Keratinocyte (primary cell): ENCODE measurements around the gene GNAL.
A peak's percentile ranks its signal among the peaks of the same experiment; 100 is the strongest.

ENCODE experiments used
- EZH2 ChIP-seq: IDR thresholded peaks from one replicate; pipeline ENCODE4 v1.6.1; 2012; ENCODE audit warnings: inconsistent platforms, mild to moderate bottlenecking, low read length, moderate library complexity
- TF ChIP-seq, protein P1 (sequence below), 3 experiments: IDR thresholded peaks in 1 of 3; conservative IDR thresholded peaks in 1 of 3; optimal IDR thresholded peaks in 1 of 3; 2 replicates in 2 of 3; 3 replicates in 1 of 3; pipeline versions ENCODE3 to v1.5.1; 2011; ENCODE audit warnings: low read length in 3 of 3, mild to moderate bottlenecking in 3 of 3, moderate library complexity in 2 of 3, control low read depth in 1 of 3, inconsistent platforms in 1 of 3; ENCODE audit not compliant: insufficient read depth in 2 of 3; ENCODE audit errors: extremely low read depth in 1 of 3

DNA sequence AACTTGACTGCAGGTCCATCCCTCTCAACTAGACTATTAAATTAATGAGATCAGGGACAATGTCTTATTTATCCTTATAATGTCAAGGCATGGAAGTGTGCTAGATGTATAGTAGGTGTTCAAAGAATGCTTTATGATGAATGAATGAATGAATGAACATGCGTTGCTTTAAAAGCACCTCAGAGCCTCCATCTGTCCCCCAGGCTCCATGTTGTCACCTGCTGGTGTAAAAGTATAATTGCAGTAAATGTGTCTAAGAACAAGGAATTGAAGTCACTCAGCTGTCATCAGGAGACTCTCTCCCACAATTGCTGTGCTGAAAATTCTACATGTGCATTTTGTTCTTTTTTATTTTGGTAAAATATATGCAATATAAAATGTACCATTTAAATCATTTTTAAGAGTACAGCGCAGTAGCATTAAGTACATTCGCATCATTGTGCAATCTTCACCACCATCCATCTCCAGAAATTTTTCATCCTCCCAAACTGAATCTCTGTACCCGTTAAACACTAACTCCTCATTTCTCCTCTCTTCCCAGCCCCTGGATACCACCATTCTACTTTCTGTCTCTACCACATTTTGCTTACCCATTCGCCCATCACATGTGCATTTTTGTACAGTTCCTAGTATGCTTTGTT is 52.6 kb downstream of the GNAL start:
- TF ChIP-seq, protein P1, sequence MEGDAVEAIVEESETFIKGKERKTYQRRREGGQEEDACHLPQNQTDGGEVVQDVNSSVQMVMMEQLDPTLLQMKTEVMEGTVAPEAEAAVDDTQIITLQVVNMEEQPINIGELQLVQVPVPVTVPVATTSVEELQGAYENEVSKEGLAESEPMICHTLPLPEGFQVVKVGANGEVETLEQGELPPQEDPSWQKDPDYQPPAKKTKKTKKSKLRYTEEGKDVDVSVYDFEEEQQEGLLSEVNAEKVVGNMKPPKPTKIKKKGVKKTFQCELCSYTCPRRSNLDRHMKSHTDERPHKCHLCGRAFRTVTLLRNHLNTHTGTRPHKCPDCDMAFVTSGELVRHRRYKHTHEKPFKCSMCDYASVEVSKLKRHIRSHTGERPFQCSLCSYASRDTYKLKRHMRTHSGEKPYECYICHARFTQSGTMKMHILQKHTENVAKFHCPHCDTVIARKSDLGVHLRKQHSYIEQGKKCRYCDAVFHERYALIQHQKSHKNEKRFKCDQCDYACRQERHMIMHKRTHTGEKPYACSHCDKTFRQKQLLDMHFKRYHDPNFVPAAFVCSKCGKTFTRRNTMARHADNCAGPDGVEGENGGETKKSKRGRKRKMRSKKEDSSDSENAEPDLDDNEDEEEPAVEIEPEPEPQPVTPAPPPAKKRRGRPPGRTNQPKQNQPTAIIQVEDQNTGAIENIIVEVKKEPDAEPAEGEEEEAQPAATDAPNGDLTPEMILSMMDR (optimal IDR thresholded peaks at IDR 0.05 in 1 of 3, IDR thresholded peaks at IDR 0.05 in 1 of 3, conservative IDR thresholded peaks at IDR 0.05 in 1 of 3; ENCODE audit: extremely low read depth in 1 of 3, insufficient read depth in 2 of 3, low read length in 3 of 3): peak; percentile 56 to 66 (median 57)
- TF ChIP-seq EZH2: no peak
